Esophagus squamous epithelium (tissue), 4 donors: Measurements from ENCODE around the gene MAD1L1.

Source experiments
- POLR2A ChIP-seq, 4 donors: fragments of 450-650 bp; IDR thresholded peaks; one replicate each; pipeline ENCODE4 v1.6.1; 2017; ENCODE audit warnings: antibody characterized with exemption in 4 of 4, mild to moderate bottlenecking in 4 of 4, moderate library complexity in 3 of 4
- TF ChIP-seq, protein P1 (sequence below), 6 experiments: fragments of 450-650 bp in 4 of 6; fragments of 200-600 bp in 2 of 6; sonication (generic) in 2 of 6; IDR thresholded peaks; one replicate each; pipeline ENCODE4 v1.5.1; 2016 to 2019; ENCODE audit warnings: antibody characterized with exemption in 6 of 6, mild to moderate bottlenecking in 4 of 6, moderate library complexity in 4 of 6

DNA sequence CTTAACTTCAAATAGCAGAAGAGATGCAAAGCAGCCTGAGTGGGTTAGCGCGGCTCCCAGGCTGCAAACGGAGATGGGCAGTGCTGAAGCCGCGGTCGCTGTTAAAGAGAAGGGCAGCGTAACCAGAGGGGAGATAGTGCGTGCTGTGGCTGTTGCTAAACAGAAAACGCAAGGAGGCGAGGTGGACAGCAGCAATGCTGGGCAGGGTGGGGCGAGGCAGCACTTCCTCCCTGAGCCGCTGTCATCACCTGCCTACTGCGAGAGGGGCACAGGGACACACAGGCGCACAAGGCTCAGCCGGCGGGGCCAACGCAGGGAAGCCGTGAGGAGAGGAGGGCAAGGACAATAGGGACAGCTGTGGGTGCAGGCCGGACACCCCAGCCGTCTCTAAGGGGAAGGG lies 137.3 kb downstream of the MAD1L1 start:
- TF ChIP-seq, protein P1, sequence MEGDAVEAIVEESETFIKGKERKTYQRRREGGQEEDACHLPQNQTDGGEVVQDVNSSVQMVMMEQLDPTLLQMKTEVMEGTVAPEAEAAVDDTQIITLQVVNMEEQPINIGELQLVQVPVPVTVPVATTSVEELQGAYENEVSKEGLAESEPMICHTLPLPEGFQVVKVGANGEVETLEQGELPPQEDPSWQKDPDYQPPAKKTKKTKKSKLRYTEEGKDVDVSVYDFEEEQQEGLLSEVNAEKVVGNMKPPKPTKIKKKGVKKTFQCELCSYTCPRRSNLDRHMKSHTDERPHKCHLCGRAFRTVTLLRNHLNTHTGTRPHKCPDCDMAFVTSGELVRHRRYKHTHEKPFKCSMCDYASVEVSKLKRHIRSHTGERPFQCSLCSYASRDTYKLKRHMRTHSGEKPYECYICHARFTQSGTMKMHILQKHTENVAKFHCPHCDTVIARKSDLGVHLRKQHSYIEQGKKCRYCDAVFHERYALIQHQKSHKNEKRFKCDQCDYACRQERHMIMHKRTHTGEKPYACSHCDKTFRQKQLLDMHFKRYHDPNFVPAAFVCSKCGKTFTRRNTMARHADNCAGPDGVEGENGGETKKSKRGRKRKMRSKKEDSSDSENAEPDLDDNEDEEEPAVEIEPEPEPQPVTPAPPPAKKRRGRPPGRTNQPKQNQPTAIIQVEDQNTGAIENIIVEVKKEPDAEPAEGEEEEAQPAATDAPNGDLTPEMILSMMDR (IDR thresholded peaks at IDR 0.05), result no peak
- no peak for TF ChIP-seq POLR2A (IDR thresholded peaks at IDR 0.05)
